ENCODE results near the gene ONECUT3. TPM values are rescaled to one million over a fixed set of nuclear protein-coding genes. Genes with fewer than 3 reads are reported as not detected.
A peak's percentile ranks its signal among the peaks of the same experiment; 100 is the strongest.

ONECUT3 gene
- total RNA-seq, 1 experiment from 2014 or later, result 20.0 TPM

GRCh38 chr19:1766800-1767352 lies 13.6 kb downstream of the ONECUT3 start:
- no peak for TF ChIP-seq CTCF (IDR thresholded peaks at IDR 0.05; ENCODE audit: unreplicated experiment)
- intact Hi-C loops (cut with micrococcal nuclease; ENCODE audit: unreplicated experiment), result no loop called here
- CTCF ChIA-PET, result no interaction called here
- H3K27ac Mint-ChIP-seq (ENCODE audit: unreplicated experiment), result no peak overlapping the region
- BruUV-seq (replicated peaks), result no TSS peak
- no peaks in the 10 kb centered on the region for H3K9me3 Mint-ChIP-seq (ENCODE audit: low read depth, unreplicated experiment)
- H3K4me3 Mint-ChIP-seq (ENCODE audit: low read depth, unreplicated experiment), result no peak overlapping the region
- no peak for DNase-seq
- no peaks in the 10 kb centered on the region for H3K4me1 Mint-ChIP-seq (ENCODE audit: low read depth, unreplicated experiment)
- H3K27me3 Mint-ChIP-seq (ENCODE audit: unreplicated experiment), result no peaks in the 10 kb centered on the region
- peaks cover 38% of the 10 kb centered on the region for H3K36me3 Mint-ChIP-seq (ENCODE audit: insufficient read depth, unreplicated experiment)

- Mint-ChIP-seq H3K4me1 (ENCODE audit: low read depth, unreplicated experiment) (peaks cover 5% of the 10 kb centered on the region), H3K4me3 (ENCODE audit: low read depth, unreplicated experiment) (no peak overlapping the region), H3K27me3 (ENCODE audit: unreplicated experiment) (no peaks in the 10 kb centered on the region), H3K9me3 (ENCODE audit: low read depth, unreplicated experiment) (no peaks in the 10 kb centered on the region), H3K27ac (ENCODE audit: unreplicated experiment) (no peak overlapping the region), H3K36me3 (ENCODE audit: insufficient read depth, unreplicated experiment) (peaks cover 41% of the 10 kb centered on the region)
- no TSS peak for BruUV-seq (replicated peaks)
- intact Hi-C loops (cut with micrococcal nuclease; ENCODE audit: unreplicated experiment), result no loop called here
- CTCF ChIA-PET, result no interaction called here
- no peak for DNase-seq
- peak; percentile 53 for TF ChIP-seq CTCF (IDR thresholded peaks at IDR 0.05; ENCODE audit: unreplicated experiment)
Observed at GRCh38 chr19:1767464-1767933, 14.2 kb downstream of the ONECUT3 start.

DNA sequence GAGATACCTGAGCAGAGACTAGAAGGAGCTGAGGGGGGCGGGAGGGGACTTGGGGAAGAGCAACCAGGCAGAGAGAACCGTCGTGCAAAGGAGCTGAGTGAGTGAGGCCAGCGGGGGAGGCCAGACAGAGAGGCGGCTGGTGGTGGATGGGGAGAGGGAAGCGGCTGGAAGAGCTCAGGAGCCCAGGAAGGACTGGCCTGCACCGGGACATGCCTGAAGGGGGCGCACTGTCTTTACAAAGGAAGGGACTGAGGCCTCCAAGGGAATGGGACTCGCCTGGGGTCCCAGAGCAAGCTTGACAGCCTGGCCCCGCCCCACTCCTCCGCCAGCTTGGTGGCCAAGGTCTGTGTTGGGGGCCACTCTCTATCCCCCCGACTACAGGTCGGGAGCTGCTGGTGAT lies 14.9 kb downstream of the ONECUT3 start:
- no peaks in the 10 kb centered on the region for H3K9me3 Mint-ChIP-seq (ENCODE audit: low read depth, unreplicated experiment)
- intact Hi-C loops (cut with micrococcal nuclease; ENCODE audit: unreplicated experiment), result no loop called here
- H3K27ac Mint-ChIP-seq (ENCODE audit: unreplicated experiment), result no peak overlapping the region
- H3K36me3 Mint-ChIP-seq (ENCODE audit: insufficient read depth, unreplicated experiment), result peaks cover 48% of the 10 kb centered on the region
- DNase-seq, result no peak
- no peaks in the 10 kb centered on the region for H3K27me3 Mint-ChIP-seq (ENCODE audit: unreplicated experiment)
- BruUV-seq (replicated peaks), result no TSS peak
- H3K4me1 Mint-ChIP-seq (ENCODE audit: low read depth, unreplicated experiment), result peaks cover 12% of the 10 kb centered on the region
- TF ChIP-seq CTCF (IDR thresholded peaks at IDR 0.05; ENCODE audit: unreplicated experiment), result no peak
- no peak overlapping the region for H3K4me3 Mint-ChIP-seq (ENCODE audit: low read depth, unreplicated experiment)
- CTCF ChIA-PET, result no interaction called here

GRCh38 chr19:1768918-1769644 lies 15.8 kb downstream of the ONECUT3 start:
- intact Hi-C loops (cut with micrococcal nuclease; ENCODE audit: unreplicated experiment), result no loop called here
- DNase-seq, result no peak
- H3K4me1 Mint-ChIP-seq (ENCODE audit: low read depth, unreplicated experiment), result peaks cover 19% of the 10 kb centered on the region
- H3K9me3 Mint-ChIP-seq (ENCODE audit: low read depth, unreplicated experiment), result no peaks in the 10 kb centered on the region
- H3K4me3 Mint-ChIP-seq (ENCODE audit: low read depth, unreplicated experiment), result no peak overlapping the region
- H3K27me3 Mint-ChIP-seq (ENCODE audit: unreplicated experiment), result no peaks in the 10 kb centered on the region
- H3K36me3 Mint-ChIP-seq (ENCODE audit: insufficient read depth, unreplicated experiment), result peaks cover 48% of the 10 kb centered on the region
- H3K27ac Mint-ChIP-seq (ENCODE audit: unreplicated experiment), result no peak overlapping the region
- no TSS peak for BruUV-seq (replicated peaks)
- CTCF ChIA-PET, result no interaction called here
- no peak for TF ChIP-seq CTCF (IDR thresholded peaks at IDR 0.05; ENCODE audit: unreplicated experiment)

Data from Calu3 (cell line).